HG03066 (cell line): ENCODE measurements around the gene CCDC7.
"Not testable (repeated sequence)": the region's sequence is repeated elsewhere in the genome, so short reads cannot be mapped to it uniquely, and the experiment has no call there.

Source experiments
- ATAC-seq: cut with Tn5 transposase; IDR thresholded peaks from one replicate; pipeline ENCODE4 v1.9.1; 2021; ENCODE audit warnings: low read depth; ENCODE audit not compliant: unreplicated experiment

The CCDC7 gene

DNA sequence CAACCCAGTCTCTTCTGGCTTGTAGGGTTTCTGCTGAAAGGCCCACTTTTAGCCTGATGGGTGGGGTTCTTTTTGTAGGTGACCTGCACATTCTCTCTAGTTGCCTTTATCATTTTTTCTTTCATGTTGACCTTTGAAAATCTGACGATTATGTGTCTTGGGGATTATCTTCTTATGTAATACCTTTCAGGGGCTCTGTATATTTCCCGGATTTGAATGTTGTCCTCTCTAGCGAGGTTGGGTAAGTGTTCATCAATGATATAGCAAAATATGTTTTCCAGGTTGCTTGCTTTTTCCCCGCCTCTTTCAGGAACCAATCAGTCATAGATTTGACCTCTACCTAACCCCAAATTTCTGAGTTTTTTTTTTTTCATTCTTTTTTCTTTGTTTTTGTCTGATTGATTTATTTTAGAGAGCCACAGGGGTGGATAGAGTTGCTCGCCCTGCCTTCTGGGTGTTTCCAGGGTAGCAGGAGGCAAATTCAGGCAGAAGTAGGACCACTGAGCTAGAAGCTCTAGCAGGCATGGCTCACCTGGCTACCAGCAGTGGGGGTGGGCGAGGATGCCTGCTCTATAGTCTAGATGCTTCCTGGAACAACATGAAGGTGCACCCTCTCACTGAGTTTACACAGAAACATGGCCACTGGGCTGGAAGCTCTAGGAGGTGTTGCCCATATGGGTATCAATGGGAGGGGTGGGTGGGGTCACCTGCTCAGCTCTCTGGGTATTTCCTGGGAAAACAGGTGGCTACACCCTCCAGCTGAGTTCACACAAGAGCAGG, 94.9 kb downstream of the CCDC7 start:
- ATAC-seq = no peak

- no peak for ATAC-seq
Observed at GRCh38 chr10:32548208-32548607, 102.3 kb downstream of the CCDC7 start.

- no peak for ATAC-seq
Observed at GRCh38 chr10:32556783-32557395, 110.9 kb downstream of the CCDC7 start.

DNA sequence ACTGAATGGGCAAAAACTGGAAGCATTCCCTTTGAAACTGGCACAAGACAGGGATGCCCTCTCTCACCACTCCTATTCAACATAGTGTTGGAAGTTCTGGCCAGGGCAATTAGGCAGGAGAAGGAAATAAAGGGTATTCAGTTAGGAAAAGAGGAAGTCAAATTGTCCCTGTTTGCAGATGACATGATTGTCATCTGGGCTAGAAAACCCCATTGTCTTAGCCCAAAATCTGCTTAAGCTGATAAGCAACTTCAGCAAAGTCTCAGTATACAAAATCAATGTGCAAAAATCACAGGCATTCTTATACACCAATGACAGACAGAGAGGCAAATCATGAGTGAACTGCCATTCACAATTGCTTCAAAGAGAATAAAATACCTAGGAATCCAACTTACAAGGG, 116.8 kb downstream of the CCDC7 start:
- ATAC-seq = not testable (repeated sequence)

DNA sequence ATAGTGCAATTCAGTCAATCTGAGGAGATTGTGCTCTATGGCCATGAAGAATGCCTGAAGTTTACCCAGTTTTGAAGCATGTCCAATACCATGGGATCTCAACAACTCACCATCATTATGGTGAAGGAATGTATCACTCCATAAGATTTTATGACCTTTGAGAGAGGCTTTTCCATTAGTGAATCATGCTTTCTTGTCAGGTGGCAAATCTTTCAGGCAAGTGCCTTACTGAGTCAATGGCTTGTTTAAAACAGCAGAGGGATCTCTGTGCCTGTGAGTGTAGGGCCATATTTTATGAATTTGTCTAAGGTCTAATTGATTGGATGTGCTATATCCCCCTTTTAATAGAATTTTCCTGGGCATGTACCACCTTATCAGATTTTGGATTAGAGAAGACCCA, 131.5 kb downstream of the CCDC7 start:
- no peak for ATAC-seq

DNA sequence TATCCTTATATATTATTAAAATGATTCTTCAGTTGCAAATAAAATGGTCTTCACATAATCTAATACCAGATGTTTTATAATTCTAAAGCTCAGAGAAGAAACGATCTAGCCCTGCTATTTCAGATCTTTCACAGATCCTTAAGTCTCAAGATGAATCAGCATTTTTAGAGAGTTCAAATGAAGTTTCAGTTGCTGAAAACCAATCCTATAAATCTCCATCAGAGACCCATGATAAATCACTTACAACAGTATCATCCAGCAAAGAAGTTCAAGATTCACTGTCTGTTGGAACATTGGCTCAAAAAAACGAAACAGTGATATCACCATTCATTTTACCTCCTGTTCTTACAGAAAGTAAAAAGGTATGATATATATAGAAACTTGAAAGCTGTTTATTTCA, 137.0 kb downstream of the CCDC7 start:
- ATAC-seq = no peak

GRCh38 chr10:32598022-32598421, 152.1 kb downstream of the CCDC7 start:
- ATAC-seq = not testable (repeated sequence)

DNA sequence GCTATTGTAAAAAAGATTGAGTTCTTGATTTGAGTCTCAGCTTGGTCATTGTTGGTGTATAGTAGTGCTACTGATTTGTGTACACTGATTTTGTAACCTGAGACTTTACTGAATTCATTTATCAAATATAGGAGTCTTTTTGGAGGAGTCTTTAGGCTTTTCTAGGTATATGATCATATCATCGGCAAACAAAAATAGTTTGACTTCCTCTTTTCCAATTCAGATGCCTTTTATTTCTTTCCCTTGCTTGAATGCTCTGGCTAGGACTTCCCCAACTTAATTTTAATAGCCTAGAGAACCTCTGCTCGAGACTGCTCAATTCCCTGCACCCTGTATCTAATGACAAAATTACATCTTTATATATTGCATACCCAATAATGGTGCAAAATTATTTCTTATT, 154.4 kb downstream of the CCDC7 start:
- no peak for ATAC-seq

- ATAC-seq = not testable (repeated sequence)
Observed at GRCh38 chr10:32601562-32601961, 155.6 kb downstream of the CCDC7 start.

DNA sequence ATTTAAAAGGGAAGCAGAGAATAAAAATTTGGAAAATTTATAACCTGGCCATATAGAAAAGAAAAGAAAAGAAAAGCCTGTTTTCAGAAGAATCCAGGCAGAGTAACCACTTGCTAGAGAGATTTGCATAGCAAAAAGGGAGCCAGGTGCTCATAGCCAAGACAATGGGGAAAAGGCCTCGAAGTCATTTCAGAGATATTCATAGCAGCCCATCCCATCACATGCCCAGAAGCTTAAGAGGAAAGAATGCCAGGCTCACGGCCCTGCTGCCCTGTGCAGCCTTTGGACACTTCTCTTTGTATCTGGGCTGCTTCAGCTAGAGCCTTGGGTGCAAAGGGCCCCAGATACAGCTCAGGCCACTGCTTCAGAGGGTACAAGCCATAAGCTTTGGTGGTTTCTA, 159.8 kb downstream of the CCDC7 start:
- ATAC-seq = no peak

- ATAC-seq = not testable (repeated sequence)
Observed at GRCh38 chr10:32610543-32610942, 164.6 kb downstream of the CCDC7 start.

DNA sequence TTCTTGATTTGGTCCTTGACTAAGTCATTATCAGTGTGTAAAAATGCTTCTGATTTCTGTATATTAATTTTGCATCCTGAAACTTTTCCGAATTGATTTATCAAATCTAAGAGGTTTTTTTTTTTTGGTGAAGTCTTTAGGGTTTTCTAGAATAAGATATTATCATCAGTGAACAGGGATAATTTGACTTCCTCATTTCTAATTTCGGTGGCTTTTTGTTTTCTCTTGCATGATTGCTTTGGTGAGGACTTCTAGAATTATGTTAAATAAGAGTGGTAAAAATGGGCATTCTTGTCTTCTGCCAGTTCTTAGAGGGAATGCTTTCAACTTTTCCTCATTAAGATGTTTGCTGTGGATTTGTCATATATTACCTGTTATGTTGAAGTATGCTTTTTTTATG, 170.5 kb downstream of the CCDC7 start:
- no peak for ATAC-seq

GRCh38 chr10:32618482-32618881, 172.5 kb downstream of the CCDC7 start:
- no peak for ATAC-seq

DNA sequence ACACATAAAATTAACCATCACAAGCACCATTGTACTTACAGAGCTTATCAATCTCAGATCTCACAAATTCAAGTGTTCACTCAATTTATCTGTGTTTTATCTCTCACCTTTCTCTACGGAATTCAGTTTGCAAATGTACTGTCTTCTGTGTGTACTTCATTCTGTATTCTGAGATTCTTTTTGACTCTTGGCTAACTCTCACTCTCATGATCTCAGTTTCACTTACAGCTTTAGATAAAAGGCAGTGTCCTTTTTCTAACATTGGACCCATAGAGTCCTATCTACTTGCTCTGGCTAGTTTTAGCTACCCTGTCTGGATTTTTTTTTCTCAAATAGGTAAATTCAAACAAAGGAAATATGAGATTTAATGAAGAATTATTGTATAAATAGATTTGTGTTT, 176.0 kb downstream of the CCDC7 start:
- no peak for ATAC-seq

DNA sequence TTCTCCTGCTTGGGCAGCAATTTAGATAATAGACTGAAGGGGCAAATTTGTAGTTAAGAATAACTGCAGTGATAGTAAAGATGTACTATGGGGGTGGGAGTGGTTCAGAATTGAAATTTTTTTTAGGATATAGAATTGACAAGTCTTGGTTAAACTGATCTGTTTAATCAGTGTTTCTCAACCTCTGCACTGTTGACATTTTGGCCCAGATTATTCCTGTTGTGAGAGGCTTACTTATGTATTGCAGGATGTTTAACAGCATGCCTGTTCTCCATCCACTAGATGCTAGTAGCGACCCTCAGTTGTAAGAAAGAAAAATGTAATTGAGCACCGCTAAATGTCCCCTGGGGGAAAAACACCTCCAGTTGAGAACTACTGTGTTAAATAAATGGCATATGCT, 176.5 kb downstream of the CCDC7 start:
- ATAC-seq = no peak

DNA sequence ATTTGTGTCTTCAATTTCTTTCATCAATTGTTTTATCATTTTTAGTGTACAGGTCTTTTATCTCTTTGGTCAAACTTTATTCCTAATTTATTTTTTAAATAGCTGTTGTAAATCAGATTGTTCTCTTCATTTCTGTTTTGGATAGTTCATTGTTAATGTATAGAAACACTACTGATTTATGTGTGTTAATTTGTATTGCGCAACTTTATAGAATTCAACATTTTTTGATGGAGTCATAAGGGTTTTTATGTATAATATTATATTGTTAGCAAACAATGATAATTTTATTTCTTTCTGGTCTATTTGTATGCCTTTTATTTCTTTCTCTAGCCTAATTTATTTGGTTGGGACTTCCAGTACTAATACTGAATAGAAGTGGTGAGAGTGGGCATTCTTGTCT, 181.2 kb downstream of the CCDC7 start:
- no peak for ATAC-seq

- no peak for ATAC-seq
Observed at GRCh38 chr10:32629910-32630309, 184.0 kb downstream of the CCDC7 start.

DNA sequence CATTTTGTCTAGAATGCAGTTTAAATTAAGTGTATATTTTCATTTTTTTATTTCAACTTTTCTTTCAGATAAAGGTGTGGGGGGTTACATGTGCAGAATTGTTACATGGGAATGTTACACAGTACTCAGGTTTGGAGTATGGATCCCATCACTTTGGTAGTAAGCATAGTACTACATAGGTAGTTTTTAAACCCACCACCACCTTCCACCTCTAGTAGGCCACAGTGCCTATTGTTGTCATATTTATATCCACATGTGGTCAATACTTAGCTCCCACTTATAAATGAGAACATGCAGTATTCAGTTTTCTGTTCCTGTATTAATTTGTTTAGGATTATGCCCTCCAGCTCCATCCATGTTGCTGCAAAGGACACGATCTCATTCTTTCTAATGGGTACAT, 200.6 kb downstream of the CCDC7 start:
- ATAC-seq = no peak

- no peak for ATAC-seq
Observed at GRCh38 chr10:32650246-32650655, 204.3 kb downstream of the CCDC7 start.

DNA sequence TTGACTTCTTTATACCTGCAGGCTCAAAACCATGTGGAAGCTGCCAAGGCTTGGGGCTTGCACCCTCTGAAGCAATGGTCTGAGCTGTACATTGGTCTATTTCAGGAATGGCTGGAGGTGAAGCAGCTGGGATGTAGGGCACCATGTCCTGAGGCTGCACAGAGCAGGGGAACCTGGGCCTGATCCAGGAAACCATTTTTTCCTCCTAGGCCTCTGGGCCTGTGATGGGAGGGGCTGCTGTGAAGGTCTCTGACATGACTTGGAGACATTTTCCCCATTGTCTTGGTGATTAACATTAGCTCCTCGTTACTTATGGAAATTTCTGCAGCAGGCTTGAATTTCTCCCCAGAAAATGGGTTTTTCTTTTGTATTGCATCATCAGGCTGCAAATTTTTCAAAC, 211.5 kb downstream of the CCDC7 start:
- ATAC-seq = not testable (repeated sequence)

- ATAC-seq = no peak
Observed at GRCh38 chr10:32661346-32661745, 215.4 kb downstream of the CCDC7 start.

GRCh38 chr10:32680803-32681557, 235.0 kb downstream of the CCDC7 start:
- no peak for ATAC-seq
